Activated naive CD4-positive, alpha-beta T cell treated with anti-CD3 and anti-CD28 coated beads for 36 hours (primary cell): ENCODE results near the gene KCND3. TPM values are rescaled to one million over a fixed set of nuclear protein-coding genes. Genes with fewer than 3 reads are reported as not detected.
A peak's percentile ranks its signal among the peaks of the same experiment; 100 is the strongest.

Experiments
- CTCF ChIA-PET: fragments of 350-600 bp; sonication (Branson Sonifier 250); formaldehyde crosslinking; loops from one replicate; lab custom pipeline; 2021; ENCODE audit warnings: antibody characterized with exemption; lab: Charles Lee
- DNase-seq: peaks from one replicate; pipeline ENCODE4 v3.0.0-alpha.2; 2020
- H3K27ac Mint-ChIP-seq: one replicate; pipeline ENCODE4 v1.8.0; 2021; ENCODE audit warnings: mild to moderate bottlenecking, mixed read lengths
- H3K27me3 Mint-ChIP-seq: one replicate; pipeline ENCODE4 v1.8.0; 2021; ENCODE audit warnings: low read depth, mixed read lengths
- H3K36me3 Mint-ChIP-seq: one replicate; pipeline ENCODE4 v1.8.0; 2021; ENCODE audit warnings: low read depth, mixed read lengths
- H3K4me1 Mint-ChIP-seq: one replicate; pipeline ENCODE4 v1.8.0; 2021; ENCODE audit warnings: low read depth, mixed read lengths
- H3K4me3 Mint-ChIP-seq: one replicate; pipeline ENCODE4 v1.8.0; 2021; ENCODE audit warnings: mild to moderate bottlenecking, moderate library complexity, mixed read lengths
- H3K9me3 Mint-ChIP-seq: one replicate; pipeline ENCODE4 v1.8.0; 2021; ENCODE audit warnings: mixed read lengths
- intact Hi-C: fragments of 100-400 bp; cut with micrococcal nuclease; formaldehyde crosslinking; loops from one replicate; pipeline ENCODE4 v1.15.1; 2023
- total RNA-seq, 2 experiments: library from RNA; stranded (reverse); gene quantifications; one replicate each; pipeline ENCODE4 v1.2.3, GENCODE V29; 2021

The KCND3 gene
- total RNA-seq, 2 experiments from 2014 or later, result not detected

DNA sequence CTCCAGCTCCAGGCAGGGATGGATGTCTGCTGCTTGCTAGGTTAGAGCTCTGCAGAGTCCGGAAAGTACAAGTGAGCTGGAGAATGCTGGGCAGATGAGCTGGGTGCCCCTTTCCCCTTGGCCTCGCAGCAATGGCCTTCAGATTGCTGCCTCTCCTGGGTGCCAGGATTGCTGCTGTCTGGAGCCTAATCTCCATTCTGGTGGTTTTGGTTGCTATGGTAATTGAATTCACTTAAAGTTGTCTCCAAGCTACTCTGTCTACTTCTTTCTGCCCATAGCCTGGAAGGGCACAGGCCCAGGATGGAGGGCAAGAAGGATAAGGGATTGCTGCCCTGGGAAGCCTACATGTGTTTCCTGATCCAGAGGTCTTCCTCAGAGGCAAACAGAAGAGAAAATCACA lies 14.6 kb upstream of the KCND3 start:
- no peak overlapping the region for H3K4me3 Mint-ChIP-seq
- intact Hi-C loops, result no loop called here
- H3K9me3 Mint-ChIP-seq, result no peaks in the 10 kb centered on the region
- no peak for DNase-seq
- no peak overlapping the region for H3K27ac Mint-ChIP-seq
- no peaks in the 10 kb centered on the region for H3K36me3 Mint-ChIP-seq
- CTCF ChIA-PET, result no interaction called here
- H3K4me1 Mint-ChIP-seq, result no peaks in the 10 kb centered on the region
- H3K27me3 Mint-ChIP-seq, result peaks cover 13% of the 10 kb centered on the region

DNA sequence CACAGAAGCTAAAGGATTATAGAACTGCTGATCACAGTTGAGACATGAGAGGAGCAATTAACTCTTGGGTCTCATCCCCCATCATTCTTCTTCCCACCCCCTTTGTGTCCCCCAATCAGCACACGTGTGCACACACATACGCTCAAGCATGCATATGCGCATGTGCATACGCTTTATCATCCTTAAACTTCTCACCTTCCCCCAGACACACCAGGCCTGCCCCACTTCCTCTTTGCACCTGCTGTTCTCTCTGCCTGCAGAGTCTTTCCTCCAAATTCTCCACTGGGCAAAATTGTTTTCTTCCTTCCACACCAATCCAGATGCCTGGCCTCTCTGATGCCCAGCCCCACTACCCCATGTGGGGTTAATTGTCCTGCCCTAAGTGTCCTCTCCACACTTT lies 13.0 kb upstream of the KCND3 start:
- no peaks in the 10 kb centered on the region for H3K9me3 Mint-ChIP-seq
- intact Hi-C loops, result no loop called here
- peaks cover 13% of the 10 kb centered on the region for H3K27me3 Mint-ChIP-seq
- CTCF ChIA-PET, result no interaction called here
- H3K27ac Mint-ChIP-seq, result no peak overlapping the region
- H3K36me3 Mint-ChIP-seq, result no peaks in the 10 kb centered on the region
- H3K4me1 Mint-ChIP-seq, result no peaks in the 10 kb centered on the region
- DNase-seq, result no peak
- no peak overlapping the region for H3K4me3 Mint-ChIP-seq

DNA sequence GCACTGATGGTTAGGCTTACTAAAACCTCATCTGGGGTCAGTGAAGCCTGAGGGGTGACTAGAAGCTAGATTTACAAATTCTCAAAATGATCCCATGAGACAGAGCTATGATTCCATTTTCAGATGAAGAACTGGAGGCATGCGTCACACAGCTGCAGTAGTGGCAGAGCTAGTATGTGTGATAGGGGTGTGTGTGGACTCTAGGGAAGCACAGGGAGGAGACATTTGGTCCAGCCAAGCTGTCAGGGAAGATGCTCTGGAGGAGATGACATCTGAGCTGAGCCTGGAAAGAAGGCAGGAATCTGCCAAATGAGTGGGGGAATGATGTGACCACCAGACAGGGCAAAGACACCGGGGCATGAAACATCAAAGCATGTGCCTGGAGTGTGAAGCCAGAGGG lies 12.0 kb upstream of the KCND3 start:
- CTCF ChIA-PET, result no interaction called here
- DNase-seq, result no peak
- no peak overlapping the region for H3K4me3 Mint-ChIP-seq
- intact Hi-C loops, result no loop called here
- H3K27ac Mint-ChIP-seq, result no peak overlapping the region
- H3K36me3 Mint-ChIP-seq, result no peaks in the 10 kb centered on the region
- peaks cover 17% of the 10 kb centered on the region for H3K27me3 Mint-ChIP-seq
- H3K4me1 Mint-ChIP-seq, result no peaks in the 10 kb centered on the region
- H3K9me3 Mint-ChIP-seq, result no peaks in the 10 kb centered on the region

DNA sequence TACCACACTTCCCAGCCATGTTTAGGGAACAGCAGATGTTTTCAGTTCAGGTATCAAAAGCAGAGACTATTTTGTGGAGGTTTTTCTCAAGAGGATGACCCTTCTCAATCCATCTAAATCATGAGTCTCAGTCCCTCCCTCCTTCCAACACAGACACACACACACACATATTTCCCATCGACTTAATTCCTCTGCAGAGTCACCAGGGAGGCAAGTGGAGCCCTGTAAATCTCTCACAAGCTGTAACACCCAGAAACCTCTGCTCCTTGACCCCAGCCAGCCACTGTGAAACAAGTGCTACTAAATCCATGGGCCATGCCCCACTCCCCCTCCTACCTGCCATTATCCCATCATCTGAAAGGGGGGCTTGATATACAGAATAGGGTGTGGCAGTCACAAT lies 10.6 kb upstream of the KCND3 start:
- CTCF ChIA-PET, result no interaction called here

DNA sequence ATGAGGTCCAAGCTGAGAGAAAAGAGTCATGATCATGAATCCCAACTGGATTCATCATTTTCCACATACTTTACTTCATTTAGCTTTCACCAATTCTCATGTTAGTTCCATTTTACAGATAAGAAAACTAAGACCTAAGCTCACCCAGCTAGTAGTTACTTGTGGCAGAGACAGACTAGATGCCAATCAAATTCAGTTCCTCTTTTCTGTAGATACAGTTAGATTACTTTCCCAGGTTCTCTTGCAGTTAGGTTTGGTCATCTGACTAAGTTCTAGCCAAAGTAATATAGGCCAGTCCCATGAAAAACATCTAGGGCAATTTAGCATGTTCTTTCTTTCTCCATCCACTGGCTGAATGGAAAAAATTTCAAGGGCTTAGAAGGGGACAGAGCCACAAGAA lies 8.9 kb upstream of the KCND3 start:
- H3K4me3 Mint-ChIP-seq, result no peak overlapping the region
- H3K27ac Mint-ChIP-seq, result no peak overlapping the region
- H3K27me3 Mint-ChIP-seq, result peaks cover 26% of the 10 kb centered on the region
- CTCF ChIA-PET, result no interaction called here
- H3K36me3 Mint-ChIP-seq, result no peaks in the 10 kb centered on the region
- no peak for DNase-seq
- H3K4me1 Mint-ChIP-seq, result no peaks in the 10 kb centered on the region
- intact Hi-C loops, result no loop called here
- no peaks in the 10 kb centered on the region for H3K9me3 Mint-ChIP-seq

More for the DNA sequence above, 10.6 kb upstream of the KCND3 start:
- Mint-ChIP-seq H3K27ac (no peak overlapping the region), H3K4me3 (no peak overlapping the region), H3K4me1 (no peaks in the 10 kb centered on the region), H3K27me3 (peaks cover 21% of the 10 kb centered on the region), H3K36me3 (no peaks in the 10 kb centered on the region), H3K9me3 (no peaks in the 10 kb centered on the region)
- intact Hi-C loops, result no loop called here
- no peak for DNase-seq

DNA sequence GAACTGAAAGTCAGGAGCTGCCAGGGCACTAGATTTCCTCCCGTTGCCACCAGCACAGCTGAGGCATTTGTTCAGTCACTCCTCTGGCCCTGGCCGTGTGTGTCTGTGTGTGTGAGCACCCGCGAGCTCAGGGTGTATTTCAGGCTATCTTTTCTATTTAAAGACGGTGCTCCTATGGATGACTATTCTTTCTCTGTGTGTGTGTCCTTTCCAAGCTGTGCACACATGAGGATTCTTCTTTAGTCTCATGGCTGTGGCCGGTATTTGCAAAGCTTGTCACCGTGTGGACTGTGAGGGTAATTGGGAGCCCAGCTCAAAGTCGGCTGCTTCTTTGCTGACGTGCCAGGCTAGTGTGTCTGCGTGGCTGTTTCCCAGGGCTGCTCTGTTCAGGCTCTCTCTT lies 3.0 kb upstream of the KCND3 start:
- Mint-ChIP-seq H3K4me3 (no peak overlapping the region), H3K27ac (no peak overlapping the region), H3K9me3 (no peaks in the 10 kb centered on the region), H3K36me3 (no peaks in the 10 kb centered on the region), H3K27me3 (peaks cover 57% of the 10 kb centered on the region), H3K4me1 (peaks cover 19% of the 10 kb centered on the region)
- CTCF ChIA-PET, result interaction anchor here (0.5 to 0.6 kb wide), 2 partner anchors 88 to 225 kb away, joined by 3 read pairs; no protein-coding TSS in a partner anchor
- intact Hi-C loops, result no loop called here
- DNase-seq, result no peak

DNA sequence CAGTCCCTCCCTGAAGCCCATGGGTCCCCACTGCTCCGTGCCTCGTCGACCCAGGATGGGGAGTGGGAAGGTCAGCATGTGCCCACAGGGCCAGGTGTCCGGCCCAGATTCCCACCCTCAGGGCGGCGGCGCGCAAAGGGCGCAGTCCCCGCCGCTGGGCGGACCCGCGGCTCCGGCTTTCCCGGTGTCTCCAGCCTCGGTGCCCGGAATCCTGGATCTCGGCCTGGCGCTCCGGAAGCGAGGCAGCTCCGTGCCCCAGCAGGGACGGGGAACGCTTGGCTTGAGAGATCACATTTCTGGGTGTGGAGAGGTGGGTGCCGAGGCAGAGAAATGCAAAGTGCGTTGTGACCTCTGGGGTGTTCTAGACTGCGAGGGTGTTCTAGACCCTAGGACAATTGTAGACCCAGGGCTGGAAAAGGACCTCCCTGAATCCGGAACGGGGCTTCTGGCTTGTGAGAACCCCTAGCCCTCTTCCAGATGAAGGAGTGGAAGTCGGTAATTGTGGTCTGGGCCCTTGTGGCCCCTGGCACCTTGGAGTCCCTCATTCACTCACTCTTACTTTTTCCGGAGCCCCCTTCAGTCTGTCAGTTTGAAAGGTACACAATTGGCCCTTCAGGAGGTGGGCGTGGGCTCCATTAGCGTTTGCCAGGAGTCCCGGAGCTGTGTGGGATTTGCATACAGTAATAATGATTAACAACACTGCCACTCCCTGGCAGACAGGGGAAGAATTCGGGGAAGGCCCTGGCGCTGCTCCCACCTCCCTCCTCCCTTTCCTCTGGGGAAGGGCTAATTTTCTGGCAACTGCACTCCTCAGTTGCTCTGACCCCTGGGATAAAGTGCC lies 1.6 kb upstream of the KCND3 start:
- CTCF ChIA-PET, result no interaction called here
- no peaks in the 10 kb centered on the region for H3K9me3 Mint-ChIP-seq
- no peaks in the 10 kb centered on the region for H3K36me3 Mint-ChIP-seq
- peak; percentile 33 for DNase-seq
- peak overlapping the region; percentile 2 for H3K4me3 Mint-ChIP-seq
- intact Hi-C loops, result no loop called here
- H3K27me3 Mint-ChIP-seq, result peaks cover 58% of the 10 kb centered on the region
- no peak overlapping the region for H3K27ac Mint-ChIP-seq
- peaks cover 19% of the 10 kb centered on the region for H3K4me1 Mint-ChIP-seq

DNA sequence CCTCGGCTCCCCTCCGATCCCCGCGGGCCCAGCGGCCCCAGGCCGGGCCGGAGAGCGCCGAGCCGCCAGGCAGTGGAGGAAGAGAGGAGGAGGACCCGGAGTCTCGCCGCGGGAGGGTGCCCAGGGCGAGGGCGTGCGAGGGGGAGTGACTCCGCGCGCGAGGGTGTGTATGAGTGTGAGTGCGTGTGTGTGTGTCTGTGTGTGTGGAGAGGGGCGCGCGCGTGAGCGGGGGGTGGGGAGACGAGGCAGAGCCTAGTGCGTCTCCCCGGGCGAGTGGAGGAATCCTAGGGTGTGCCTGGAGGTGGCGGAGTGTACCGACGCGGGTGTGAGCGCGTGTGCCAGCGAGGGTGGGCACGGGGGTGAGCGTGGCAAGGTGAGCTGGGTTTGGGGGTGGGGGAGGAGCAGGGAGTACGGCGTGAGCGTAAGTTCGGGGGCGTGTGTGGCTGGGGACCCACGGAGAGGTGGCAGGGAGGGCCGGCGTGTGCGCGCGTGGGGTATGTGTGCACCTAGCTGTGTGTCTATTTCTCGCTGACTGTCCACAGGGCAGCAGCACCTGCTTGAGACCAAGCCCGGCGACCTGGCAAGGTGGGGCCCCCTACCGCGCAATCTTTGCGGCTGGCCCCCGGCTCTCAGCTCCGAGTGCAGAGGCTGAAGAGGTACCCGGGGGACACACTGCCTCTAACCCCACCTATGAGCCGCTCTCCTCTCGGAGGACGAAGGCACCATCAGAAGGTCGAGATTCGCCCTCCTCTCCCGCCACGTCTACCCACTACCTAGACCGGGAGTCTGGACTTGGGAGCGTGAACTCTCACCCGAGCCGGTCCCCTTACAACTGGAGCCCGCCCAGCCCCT lies 784 bp upstream of the KCND3 start:
- CTCF ChIA-PET, result interaction anchor here (0.6 kb wide), 1 partner anchor 483 kb away, joined by 3 read pairs; no protein-coding TSS in a partner anchor
- DNase-seq, result no peak
- H3K9me3 Mint-ChIP-seq, result no peaks in the 10 kb centered on the region
- peak overlapping the region; percentile 69 for H3K4me3 Mint-ChIP-seq
- peaks cover 52% of the 10 kb centered on the region for H3K27me3 Mint-ChIP-seq
- H3K27ac Mint-ChIP-seq, result no peak overlapping the region
- H3K4me1 Mint-ChIP-seq, result peaks cover 19% of the 10 kb centered on the region
- H3K36me3 Mint-ChIP-seq, result no peaks in the 10 kb centered on the region
- intact Hi-C loops, result no loop called here

DNA sequence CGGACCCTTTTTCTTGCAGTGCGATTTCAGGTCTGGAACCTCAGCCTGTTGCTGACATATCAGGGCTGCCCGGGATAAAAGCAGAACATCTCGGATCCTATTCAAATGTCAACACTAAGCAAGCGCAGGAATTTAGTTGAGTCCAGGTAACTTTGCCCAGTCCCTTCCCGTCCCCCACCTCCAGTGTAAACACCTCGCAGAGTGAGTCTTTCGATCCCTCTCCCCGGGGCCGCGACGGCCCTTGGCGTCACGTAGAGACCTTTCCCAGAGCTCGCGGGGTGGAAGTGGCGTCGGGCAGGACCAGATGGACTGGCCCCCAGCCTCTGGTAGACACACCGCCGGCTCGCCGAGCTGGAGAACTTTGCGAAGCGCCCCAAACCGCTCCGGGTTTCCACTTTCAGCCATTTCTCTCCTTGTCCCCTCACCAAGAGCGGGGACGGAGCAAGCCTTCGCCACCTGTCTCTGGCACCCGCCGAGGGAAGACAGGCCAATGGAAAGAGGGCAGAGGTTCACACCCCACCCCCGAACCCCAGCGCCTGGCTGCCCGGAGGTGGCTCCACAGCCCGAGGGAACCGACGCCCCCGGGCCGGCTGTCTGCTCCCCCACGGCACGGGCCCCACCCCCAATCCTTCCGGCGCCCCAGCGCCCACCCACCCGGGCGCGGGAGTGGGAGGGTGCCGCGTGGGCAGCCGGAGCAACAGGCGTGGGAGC lies 570 bp downstream of the KCND3 start:
- CTCF ChIA-PET, result no interaction called here
- no peak overlapping the region for H3K27ac Mint-ChIP-seq
- intact Hi-C loops, result no loop called here
- peaks cover 49% of the 10 kb centered on the region for H3K27me3 Mint-ChIP-seq
- peaks cover 19% of the 10 kb centered on the region for H3K4me1 Mint-ChIP-seq
- no peaks in the 10 kb centered on the region for H3K9me3 Mint-ChIP-seq
- no peaks in the 10 kb centered on the region for H3K36me3 Mint-ChIP-seq
- DNase-seq, result no peak
- peak overlapping the region; percentile 20 for H3K4me3 Mint-ChIP-seq

DNA sequence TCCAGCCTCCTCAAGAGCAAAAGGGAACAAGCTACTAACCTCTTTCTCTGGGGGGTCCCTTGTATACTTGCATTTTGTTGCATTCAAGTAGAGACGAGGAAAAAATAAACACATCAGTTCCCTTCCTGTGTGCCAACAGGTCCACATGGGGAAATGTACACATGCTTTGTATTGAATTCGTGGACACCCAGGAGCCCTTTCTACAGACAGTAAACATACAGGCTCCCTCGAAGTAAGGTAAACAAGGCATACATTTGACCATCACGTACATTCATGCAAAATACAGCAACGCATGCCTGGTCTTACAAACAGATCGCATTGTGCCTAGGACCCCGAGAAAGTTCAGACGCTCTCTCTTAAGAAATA lies 1.1 kb downstream of the KCND3 start:
- H3K4me3 Mint-ChIP-seq, result no peak overlapping the region
- CTCF ChIA-PET, result no interaction called here
- no peaks in the 10 kb centered on the region for H3K9me3 Mint-ChIP-seq
- H3K4me1 Mint-ChIP-seq, result peaks cover 19% of the 10 kb centered on the region
- no peak for DNase-seq
- H3K27me3 Mint-ChIP-seq, result peaks cover 49% of the 10 kb centered on the region
- H3K36me3 Mint-ChIP-seq, result no peaks in the 10 kb centered on the region
- intact Hi-C loops, result no loop called here
- no peak overlapping the region for H3K27ac Mint-ChIP-seq

DNA sequence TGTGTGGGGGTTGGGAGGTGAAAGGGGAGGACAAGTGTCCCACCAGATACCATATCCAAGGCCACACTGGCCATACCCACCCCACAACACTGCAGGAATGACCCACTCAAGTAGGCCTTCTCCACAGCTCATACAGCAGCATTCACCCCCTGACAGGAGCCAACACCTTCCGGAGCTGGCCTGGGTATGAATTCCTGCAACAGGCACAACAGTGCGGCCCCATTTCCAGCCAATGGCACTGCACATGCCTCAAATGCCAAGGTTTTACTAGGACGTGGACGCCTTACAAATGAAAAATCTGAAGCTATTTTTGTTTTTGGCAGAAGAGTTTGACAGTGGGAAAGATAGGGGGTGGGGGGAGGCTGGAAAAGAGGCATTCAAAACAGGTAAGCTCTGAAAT lies 2.0 kb downstream of the KCND3 start:
- peaks cover 40% of the 10 kb centered on the region for H3K27me3 Mint-ChIP-seq
- H3K36me3 Mint-ChIP-seq, result no peaks in the 10 kb centered on the region
- no peaks in the 10 kb centered on the region for H3K9me3 Mint-ChIP-seq
- CTCF ChIA-PET, result no interaction called here
- no peak for DNase-seq
- H3K27ac Mint-ChIP-seq, result no peak overlapping the region
- no peak overlapping the region for H3K4me3 Mint-ChIP-seq
- peaks cover 19% of the 10 kb centered on the region for H3K4me1 Mint-ChIP-seq
- intact Hi-C loops, result no loop called here

DNA sequence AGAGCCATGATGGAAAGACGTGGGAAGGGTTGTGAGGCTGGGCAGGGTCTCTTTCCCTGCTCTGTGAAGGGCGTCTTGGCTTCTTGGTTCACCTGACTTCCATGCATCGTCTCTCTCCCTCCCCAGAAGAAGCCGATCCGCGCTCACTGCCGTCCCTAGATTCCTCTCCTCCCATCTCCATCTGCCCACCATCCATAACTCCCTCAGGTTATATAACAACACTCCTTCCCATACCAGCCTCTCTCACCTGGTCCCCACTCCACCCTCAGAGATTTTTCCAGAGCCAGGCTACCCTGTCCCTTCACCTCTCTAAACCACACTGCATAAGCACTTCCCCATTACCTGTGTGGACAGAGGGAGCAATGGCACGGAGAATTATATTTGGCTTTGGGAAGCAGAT lies 6.0 kb downstream of the KCND3 start:
- CTCF ChIA-PET, result no interaction called here
- no peaks in the 10 kb centered on the region for H3K36me3 Mint-ChIP-seq
- no peak overlapping the region for H3K27ac Mint-ChIP-seq
- intact Hi-C loops, result no loop called here
- H3K9me3 Mint-ChIP-seq, result no peaks in the 10 kb centered on the region
- no peak for DNase-seq
- no peak overlapping the region for H3K4me3 Mint-ChIP-seq
- peaks cover under 1% of the 10 kb centered on the region for H3K4me1 Mint-ChIP-seq
- peaks cover 13% of the 10 kb centered on the region for H3K27me3 Mint-ChIP-seq
